Measurements from ENCODE around the gene SLC9A4.

SLC9A4 gene

DNA sequence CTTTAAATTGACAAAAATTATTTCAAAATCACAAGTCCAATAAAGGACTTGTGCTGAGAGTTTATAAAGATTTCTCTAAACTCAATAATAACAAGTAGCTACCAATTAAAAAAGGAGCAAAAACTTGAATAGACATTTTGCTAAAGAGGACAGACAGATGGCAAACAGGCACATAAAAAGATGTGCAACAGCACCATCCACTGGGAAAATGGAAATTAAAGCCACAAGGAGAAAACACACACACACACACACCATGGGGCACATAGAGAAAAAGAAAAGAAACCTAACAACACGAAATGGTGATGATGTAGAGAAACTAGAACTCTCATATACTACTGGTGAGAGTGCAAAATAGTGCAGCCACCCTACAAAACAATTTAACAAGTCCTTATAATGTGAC, 12.6 kb upstream of the SLC9A4 start:
- Mint-ChIP-seq H3K4me3 (no peak overlapping the region), H3K9me3 (peaks cover 10% of the 10 kb centered on the region), H3K27me3 (ENCODE audit: low read depth, poor library complexity) (peaks cover 14% of the 10 kb centered on the region), H3K27ac (no peak overlapping the region), H3K36me3 (ENCODE audit: low read depth) (no peaks in the 10 kb centered on the region), H3K4me1 (no peaks in the 10 kb centered on the region)
- TF ChIP-seq, protein P1, sequence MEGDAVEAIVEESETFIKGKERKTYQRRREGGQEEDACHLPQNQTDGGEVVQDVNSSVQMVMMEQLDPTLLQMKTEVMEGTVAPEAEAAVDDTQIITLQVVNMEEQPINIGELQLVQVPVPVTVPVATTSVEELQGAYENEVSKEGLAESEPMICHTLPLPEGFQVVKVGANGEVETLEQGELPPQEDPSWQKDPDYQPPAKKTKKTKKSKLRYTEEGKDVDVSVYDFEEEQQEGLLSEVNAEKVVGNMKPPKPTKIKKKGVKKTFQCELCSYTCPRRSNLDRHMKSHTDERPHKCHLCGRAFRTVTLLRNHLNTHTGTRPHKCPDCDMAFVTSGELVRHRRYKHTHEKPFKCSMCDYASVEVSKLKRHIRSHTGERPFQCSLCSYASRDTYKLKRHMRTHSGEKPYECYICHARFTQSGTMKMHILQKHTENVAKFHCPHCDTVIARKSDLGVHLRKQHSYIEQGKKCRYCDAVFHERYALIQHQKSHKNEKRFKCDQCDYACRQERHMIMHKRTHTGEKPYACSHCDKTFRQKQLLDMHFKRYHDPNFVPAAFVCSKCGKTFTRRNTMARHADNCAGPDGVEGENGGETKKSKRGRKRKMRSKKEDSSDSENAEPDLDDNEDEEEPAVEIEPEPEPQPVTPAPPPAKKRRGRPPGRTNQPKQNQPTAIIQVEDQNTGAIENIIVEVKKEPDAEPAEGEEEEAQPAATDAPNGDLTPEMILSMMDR (IDR thresholded peaks at IDR 0.05), result no peak
- no peak for DNase-seq

DNA sequence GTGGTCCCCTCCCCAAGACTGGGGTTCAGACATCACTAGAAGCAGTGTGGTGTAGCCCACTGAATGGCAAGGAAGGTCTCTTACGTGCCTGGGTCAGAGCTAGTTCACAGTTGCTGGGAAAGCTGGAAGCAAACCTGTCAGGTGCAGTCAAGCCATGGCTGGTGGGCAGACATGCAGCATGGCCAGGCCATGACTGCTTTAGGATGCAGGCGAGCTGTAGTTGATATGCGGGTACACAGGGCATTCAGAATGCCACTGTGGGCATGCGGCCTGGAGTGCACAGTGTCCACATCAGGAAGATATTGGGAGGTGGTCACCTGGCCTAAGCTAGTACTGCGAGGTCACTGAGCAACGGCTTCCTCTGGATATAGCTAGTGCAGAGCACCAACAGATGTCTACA, 11.8 kb upstream of the SLC9A4 start:
- H3K27me3 Mint-ChIP-seq (ENCODE audit: low read depth, poor library complexity), result peaks cover 14% of the 10 kb centered on the region
- no peak overlapping the region for H3K4me3 Mint-ChIP-seq
- DNase-seq, result no peak
- H3K36me3 Mint-ChIP-seq (ENCODE audit: low read depth), result no peaks in the 10 kb centered on the region
- peaks cover 4% of the 10 kb centered on the region for H3K9me3 Mint-ChIP-seq
- H3K27ac Mint-ChIP-seq, result no peak overlapping the region
- no peaks in the 10 kb centered on the region for H3K4me1 Mint-ChIP-seq
- TF ChIP-seq, protein P1 (IDR thresholded peaks at IDR 0.05), result no peak

DNA sequence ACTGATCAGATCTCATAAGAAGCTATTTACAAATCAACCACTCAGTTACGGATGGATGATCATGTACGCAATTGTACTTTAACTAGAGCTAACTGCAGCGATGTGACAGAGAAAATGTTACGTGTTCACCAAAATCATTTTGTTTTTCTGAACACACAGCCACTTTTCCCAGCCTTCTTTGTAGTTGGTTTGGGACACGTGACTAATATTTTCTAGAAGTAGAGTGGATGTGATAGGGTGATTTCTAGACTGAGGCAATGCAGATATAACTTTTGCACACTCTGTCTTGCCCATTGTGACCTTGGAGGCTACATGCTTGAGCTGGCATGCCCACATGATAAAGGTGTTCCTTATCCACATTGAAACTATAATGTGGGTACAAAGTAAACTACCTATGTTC, 9.9 kb upstream of the SLC9A4 start:
- Mint-ChIP-seq H3K4me3 (no peak overlapping the region), H3K27me3 (ENCODE audit: low read depth, poor library complexity) (peaks cover 14% of the 10 kb centered on the region), H3K27ac (no peak overlapping the region), H3K36me3 (ENCODE audit: low read depth) (no peaks in the 10 kb centered on the region), H3K9me3 (peaks cover 6% of the 10 kb centered on the region), H3K4me1 (no peaks in the 10 kb centered on the region)
- TF ChIP-seq, protein P1 (IDR thresholded peaks at IDR 0.05), result no peak
- no peak for DNase-seq

DNA sequence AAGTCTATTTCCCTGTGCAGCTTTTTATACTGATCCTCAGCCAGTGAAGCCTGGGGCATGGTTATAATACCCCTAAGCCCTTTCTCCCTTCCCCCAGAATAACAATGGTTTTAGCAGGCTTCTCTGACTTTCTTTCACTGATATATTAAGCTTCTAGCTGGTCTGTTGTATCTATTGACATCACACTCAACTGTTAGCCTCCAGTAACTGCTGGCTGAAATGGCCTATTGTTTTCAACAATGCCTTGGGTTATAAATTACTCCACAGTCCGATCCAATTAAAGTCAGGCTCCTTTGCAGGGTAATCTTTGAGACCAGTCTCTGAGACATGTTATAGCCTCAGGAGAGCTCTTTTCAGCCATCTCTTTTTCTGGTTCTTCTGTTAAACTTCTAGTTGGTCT, 2.9 kb upstream of the SLC9A4 start:
- Mint-ChIP-seq H3K9me3 (peaks cover 21% of the 10 kb centered on the region), H3K27ac (no peak overlapping the region), H3K27me3 (ENCODE audit: low read depth, poor library complexity) (no peaks in the 10 kb centered on the region), H3K4me1 (no peaks in the 10 kb centered on the region), H3K36me3 (ENCODE audit: low read depth) (no peaks in the 10 kb centered on the region), H3K4me3 (no peak overlapping the region)
- TF ChIP-seq, protein P1 (IDR thresholded peaks at IDR 0.05), result no peak
- no peak for DNase-seq

DNA sequence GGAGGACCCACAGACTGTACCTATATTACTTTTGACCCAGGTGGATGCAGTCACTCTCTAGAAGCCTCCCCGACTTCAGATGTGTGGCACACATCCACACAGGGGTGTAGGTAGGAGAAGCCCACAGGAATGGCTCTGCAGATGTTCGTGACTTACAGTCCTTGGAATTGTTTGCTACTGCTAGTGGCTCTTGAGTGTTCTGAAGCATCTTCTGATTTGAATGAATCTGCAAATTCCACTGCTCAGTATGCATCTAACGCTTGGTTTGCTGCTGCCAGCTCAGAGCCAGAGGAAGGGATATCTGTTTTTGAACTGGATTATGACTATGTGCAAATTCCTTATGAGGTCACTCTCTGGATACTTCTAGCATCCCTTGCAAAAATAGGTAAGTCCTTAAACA, 605 bp downstream of the SLC9A4 start:
- DNase-seq, result no peak
- Mint-ChIP-seq H3K36me3 (ENCODE audit: low read depth) (no peaks in the 10 kb centered on the region), H3K4me1 (no peaks in the 10 kb centered on the region), H3K27me3 (ENCODE audit: low read depth, poor library complexity) (no peaks in the 10 kb centered on the region), H3K9me3 (peaks cover 15% of the 10 kb centered on the region), H3K4me3 (no peak overlapping the region), H3K27ac (no peak overlapping the region)
- TF ChIP-seq, protein P1 (IDR thresholded peaks at IDR 0.05), result no peak

DNA sequence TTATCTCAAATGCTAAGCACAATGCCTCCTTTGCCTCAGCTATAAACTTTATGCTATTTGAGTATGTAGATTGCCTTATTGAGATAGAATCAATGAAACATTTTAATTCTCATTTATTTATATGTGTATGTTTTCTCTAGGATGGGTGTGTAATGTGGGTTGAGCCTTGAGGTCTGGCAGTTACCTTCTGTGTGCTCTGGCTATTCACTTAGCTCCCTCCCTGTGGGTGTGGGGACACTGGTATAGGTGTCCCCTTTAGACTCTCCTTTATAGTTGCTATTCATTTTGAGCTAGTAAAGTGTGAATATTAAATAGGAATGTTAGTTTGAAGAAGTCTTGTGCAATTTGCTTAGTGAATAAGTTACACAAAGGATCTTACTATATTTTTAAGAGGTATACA, 1.8 kb downstream of the SLC9A4 start:
- Mint-ChIP-seq H3K9me3 (peaks cover 8% of the 10 kb centered on the region), H3K27ac (no peak overlapping the region), H3K4me3 (no peak overlapping the region), H3K36me3 (ENCODE audit: low read depth) (no peaks in the 10 kb centered on the region), H3K27me3 (ENCODE audit: low read depth, poor library complexity) (no peaks in the 10 kb centered on the region), H3K4me1 (no peaks in the 10 kb centered on the region)
- TF ChIP-seq, protein P1 (IDR thresholded peaks at IDR 0.05), result no peak
- no peak for DNase-seq
